SK-MEL-5 (cell line): Measurements from ENCODE around the gene METTL21C. TPM values are rescaled to one million over a fixed set of nuclear protein-coding genes. Genes with fewer than 3 reads are reported as not detected.

Experiments used
- DNase-seq: peaks from one replicate; pipeline ENCODE4 v3.0.0-alpha.2; 2016; ENCODE audit warnings: low read depth, low spot score
- in situ Hi-C: cut with HindIII; loops from 2 replicates; pipeline ENCODE4 v1.10.0; 2016; ENCODE audit warnings: low sequenced_read_pairs, high pct_unique_total_duplicates, low pct_unique_long_range_greater_than_20kb
- total RNA-seq: library from RNA; depleted of rRNA; stranded (reverse); fragments of >200 nt; shearing (Covaris generic); gene quantifications from 2 replicates; pipeline ENCODE4 v1.2.3, GENCODE V29; 2014; rRNA removed

METTL21C gene
- total RNA-seq, 1 experiment from 2014 or later: not detected

GRCh38 chr13:102642475-102642874 lies 52.4 kb downstream of the METTL21C start:
- no peak for DNase-seq
- in situ Hi-C loops: no loop called here

- in situ Hi-C loops: no loop called here
- DNase-seq: no peak
Measured at GRCh38 chr13:102642029-102642428, 52.8 kb downstream of the METTL21C start.

GRCh38 chr13:102638741-102639140 lies 56.1 kb downstream of the METTL21C start:
- in situ Hi-C loops: no loop called here
- DNase-seq: no peak

Other genes with a start within 250 kb of the METTL21C start
- gene TPP2, start 98.1 kb downstream of the METTL21C start, total RNA-seq: 48.7 and 53.0 TPM in 2 replicates
- gene TEX30, start 78.7 kb upstream of the METTL21C start, total RNA-seq: 41.9 and 48.4 TPM in 2 replicates
- not detected in 2 replicates for gene POGLUT2, start 103.9 kb upstream of the METTL21C start, total RNA-seq
- 15.5 and 17.2 TPM in 2 replicates for gene BIVM, start 104.1 kb upstream of the METTL21C start, total RNA-seq
- gene ERCC5, start 151.0 kb upstream of the METTL21C start, total RNA-seq: 42.5 and 52.0 TPM in 2 replicates